ENCODE results near the gene VPS45. TPM values are rescaled to one million over a fixed set of nuclear protein-coding genes. Genes with fewer than 3 reads are reported as not detected.

VPS45 gene
- polyA plus RNA-seq, 1 donor (not counting 4 experiments of a cell fraction or from before 2014, with no cell fraction given), result 40.0 TPM

- Histone ChIP-seq H3K4me2 (ENCODE audit: control insufficient read depth, extremely low read depth, insufficient read depth, low read depth, low read length) (peak overlapping the region; percentile 79), H3K4me1 (ENCODE audit: control insufficient read depth, extremely low read depth, insufficient read depth, low read length) (peaks cover 16% of the 10 kb centered on the region), H3K27ac (ENCODE audit: control insufficient read depth, insufficient read depth, low read length) (peak overlapping the region; percentile 57), H3K27me3 (ENCODE audit: control insufficient read depth, extremely low read depth, insufficient read depth, low read length) (no peaks in the 10 kb centered on the region), H3K9me1 (ENCODE audit: control insufficient read depth, extremely low read depth, insufficient read depth, low read length) (no peaks in the 10 kb centered on the region), H3K79me2 (ENCODE audit: control insufficient read depth, insufficient read depth, low read length) (no peaks in the 10 kb centered on the region), H3K9me3 (ENCODE audit: control insufficient read depth, low read depth, low read length) (no peaks in the 10 kb centered on the region), H2AFZ (ENCODE audit: control insufficient read depth, low read length) (peak overlapping the region; percentile 75), H3K9ac (ENCODE audit: control insufficient read depth, extremely low read depth, insufficient read depth, low read length) (peak overlapping the region; percentile 61), H3K36me3 (ENCODE audit: control insufficient read depth in 2 of 2, extremely low read depth in 1 of 2, insufficient read depth in 2 of 2, low read length in 2 of 2) (peaks cover 0 to 2% of the 10 kb centered on the region in 2 experiments), H4K20me1 (ENCODE audit: control insufficient read depth, extremely low read depth, insufficient read depth, low read length) (no peaks in the 10 kb centered on the region), H3K4me3 (ENCODE audit: control insufficient read depth in 2 of 3, extremely low read depth in 1 of 3, insufficient read depth in 2 of 3, low read depth in 1 of 3, low read length in 3 of 3) (peak overlapping the region in 2 of 3 experiments; percentile 33 to 37)
- TF ChIP-seq CTCF (optimal IDR thresholded peaks at IDR 0.05 in 1 of 3, IDR thresholded peaks at IDR 0.05 in 1 of 3, conservative IDR thresholded peaks at IDR 0.05 in 1 of 3; ENCODE audit: extremely low read depth in 1 of 3, insufficient read depth in 2 of 3, low read length in 3 of 3), result peak in 2 of 3 experiments; percentile 17 to 35
- TF ChIP-seq EZH2 (IDR thresholded peaks at IDR 0.05; ENCODE audit: low read length), result no peak
- dilution Hi-C loops (cut with MboI; ENCODE audit: extremely low pct_ligation_motif_present, low sequenced_read_pairs), result no loop called here
- FAIRE-seq (peak; percentile 20), DNase-seq (ENCODE audit: low read depth, low spot score) (peak; percentile 65)
These were observed 95.5 kb downstream of the VPS45 start for GRCh38 chr1:150162862-150163706.

GRCh38 chr1:150164224-150164623 is 96.6 kb downstream of the VPS45 start:
- H3K27me3 ChIP-seq (ENCODE audit: control insufficient read depth, extremely low read depth, insufficient read depth, low read length), result no peaks in the 10 kb centered on the region
- dilution Hi-C loops (cut with MboI; ENCODE audit: extremely low pct_ligation_motif_present, low sequenced_read_pairs), result no loop called here
- no peak for FAIRE-seq
- DNase-seq (ENCODE audit: low read depth, low spot score), result no peak
- no peaks in the 10 kb centered on the region for H3K9me1 ChIP-seq (ENCODE audit: control insufficient read depth, extremely low read depth, insufficient read depth, low read length)
- TF ChIP-seq EZH2 (IDR thresholded peaks at IDR 0.05; ENCODE audit: low read length), result no peak
- no peak for TF ChIP-seq CTCF (optimal IDR thresholded peaks at IDR 0.05 in 1 of 3, IDR thresholded peaks at IDR 0.05 in 1 of 3, conservative IDR thresholded peaks at IDR 0.05 in 1 of 3; ENCODE audit: extremely low read depth in 1 of 3, insufficient read depth in 2 of 3, low read length in 3 of 3)
- H3K27ac ChIP-seq (ENCODE audit: control insufficient read depth, insufficient read depth, low read length), result no peak overlapping the region
- H3K9me3 ChIP-seq (ENCODE audit: control insufficient read depth, low read depth, low read length), result no peaks in the 10 kb centered on the region
- H3K79me2 ChIP-seq (ENCODE audit: control insufficient read depth, insufficient read depth, low read length), result no peaks in the 10 kb centered on the region
- peaks cover 16% of the 10 kb centered on the region for H3K4me1 ChIP-seq (ENCODE audit: control insufficient read depth, extremely low read depth, insufficient read depth, low read length)
- H3K36me3 ChIP-seq (ENCODE audit: control insufficient read depth in 2 of 2, extremely low read depth in 1 of 2, insufficient read depth in 2 of 2, low read length in 2 of 2), result peaks cover 0 to 2% of the 10 kb centered on the region in 2 experiments
- H3K4me3 ChIP-seq (ENCODE audit: control insufficient read depth in 2 of 3, extremely low read depth in 1 of 3, insufficient read depth in 2 of 3, low read depth in 1 of 3, low read length in 3 of 3), result no peak overlapping the region
- H2AFZ ChIP-seq (ENCODE audit: control insufficient read depth, low read length), result no peak overlapping the region
- no peak overlapping the region for H3K4me2 ChIP-seq (ENCODE audit: control insufficient read depth, extremely low read depth, insufficient read depth, low read depth, low read length)
- no peaks in the 10 kb centered on the region for H4K20me1 ChIP-seq (ENCODE audit: control insufficient read depth, extremely low read depth, insufficient read depth, low read length)
- H3K9ac ChIP-seq (ENCODE audit: control insufficient read depth, extremely low read depth, insufficient read depth, low read length), result no peak overlapping the region
